K562 (cell line): ENCODE results near the gene ADAM30. TPM values are rescaled to one million over a fixed set of nuclear protein-coding genes. Genes with fewer than 3 reads are reported as not detected.
A peak's percentile ranks its signal among the peaks of the same experiment; 100 is the strongest.

Experiments
- ATF7 ChIP-seq: fragments of 450-650 bp; IDR thresholded peaks from 2 replicates; pipeline ENCODE4 v1.7.1; 2014; ENCODE audit warnings: mild to moderate bottlenecking, moderate library complexity
- C11orf30 ChIP-seq: fragments of 450-650 bp; IDR thresholded peaks from 2 replicates; pipeline ENCODE4 v1.6.1; 2016; ENCODE audit warnings: low read depth, mild to moderate bottlenecking
- CBFA2T3 ChIP-seq: fragments of 450-650 bp; IDR thresholded peaks from 2 replicates; pipeline ENCODE4 v1.6.1; 2017
- L3MBTL2 ChIP-seq: fragments of 450-650 bp; IDR thresholded peaks from 2 replicates; pipeline ENCODE4 v1.6.1; 2016; ENCODE audit warnings: mild to moderate bottlenecking, moderate library complexity
- RAD21 ChIP-seq, 2 experiments: fragments of 250-450 bp in 1 of 2; fragments of 450-650 bp in 1 of 2; sonication (Bioruptor Pico) in 1 of 2; formaldehyde crosslinking in 1 of 2; IDR thresholded peaks in 1 of 2; conservative IDR thresholded peaks in 1 of 2; 2 replicates each; pipeline versions ENCODE4 v1.4.0 to v1.8.0; 2020 to 2022; ENCODE audit warnings: mild to moderate bottlenecking in 2 of 2, moderate library complexity in 1 of 2
- RBM39 ChIP-seq: fragments of 200-400 bp; formaldehyde crosslinking; optimal IDR thresholded peaks from 2 replicates; pipeline ENCODE3; 2018; ENCODE audit warnings: low read depth, low read length
- SP1 ChIP-seq: sonication (generic); formaldehyde crosslinking; IDR thresholded peaks from 2 replicates; pipeline ENCODE4 v1.8.1; 2022; ENCODE audit warnings: mild to moderate bottlenecking, missing genetic modification reagents
- TCF3 ChIP-seq: sonication (generic); formaldehyde crosslinking; IDR thresholded peaks from 2 replicates; pipeline ENCODE4 v1.4.0; 2020; ENCODE audit warnings: mild to moderate bottlenecking, missing genetic modification reagents
- ZBTB1 ChIP-seq: sonication (generic); formaldehyde crosslinking; IDR thresholded peaks from 2 replicates; pipeline ENCODE4 v1.8.1; 2023; ENCODE audit warnings: missing genetic modification reagents, low read depth, mild to moderate bottlenecking, borderline replicate concordance
- ZNF41 ChIP-seq: fragments of 250-450 bp; sonication (Bioruptor Pico); conservative IDR thresholded peaks from 2 replicates; pipeline ENCODE4 v1.4.0; 2020; ENCODE audit warnings: mild to moderate bottlenecking
- ZNF449 ChIP-seq: fragments of 250-450 bp; sonication (Bioruptor Pico); IDR thresholded peaks from 2 replicates; pipeline ENCODE4 v1.8.0; 2022; ENCODE audit warnings: moderate library complexity, mild to moderate bottlenecking, inconsistent platforms
- ZNF644 ChIP-seq: fragments of 200-800 bp; sonication (Bioruptor generic); IDR thresholded peaks from 2 replicates; pipeline ENCODE4 v1.6.1; 2016; ENCODE audit warnings: low read depth, missing genetic modification characterization, missing compliant biosample characterization
- polyA plus RNA-seq, 8 experiments: library from polyadenylated mRNA; depleted of rRNA in 4 of 8; stranded (reverse) in 5 of 8; unstranded in 3 of 8; fragments of >200 nt; fragmentation: Nextera tagmentation in 2 of 8; fragmentation: Illumina TruSeq in 1 of 8; extraction: Ambion mirVana in 2 of 8; extraction: Trizol in 1 of 8; gene quantifications; 2 replicates each; pipeline versions ENCODE4 v1.2.1 to v1.2.3, GENCODE V29; 2011 to 2014; ENCODE audit warnings: inconsistent platforms in 1 of 8, missing spikeins in 1 of 8
- total RNA-seq, 7 experiments: library from RNA; depleted of rRNA in 6 of 7; stranded (reverse); fragments of >200 nt in 6 of 7; fragmentation: Illumina TruSeq in 2 of 7; extraction: Trizol in 2 of 7; gene quantifications; 2 replicates each; pipeline versions ENCODE4 v1.2.1 to v1.2.3, GENCODE V29; 2011 to 2021; ENCODE audit warnings: low replicate concordance in 1 of 7

Gene ADAM30
- total and polyA plus RNA-seq, 9 of the 15 experiments (the other 6 are each of a cell fraction or from before 2014, with no cell fraction given) = not detected

- TF ChIP-seq ZNF449 (CRISPR knock-in tag) (no peak), TCF3 (peak; percentile 58), ATF7 (no peak), C11orf30 (peak; percentile 72), ZNF41 (CRISPR knock-in tag) (peak; percentile 73; the same call in 1 of the 2 replicates), L3MBTL2 (no peak), SP1 (CRISPR knock-in tag) (no peak), ZNF644 (tag) (no peak), RAD21 (CRISPR knock-in tag; conservative IDR thresholded peaks at IDR 0.05 in 1 of 2, IDR thresholded peaks at IDR 0.05 in 1 of 2) (no peak), CBFA2T3 (peak; percentile 82), RBM39 (no peak), ZBTB1 (CRISPR knock-in tag) (no peak)
Measured at GRCh38 chr1:119920104-119920968, 24.0 kb upstream of the ADAM30 start (continued).
